GM06990 (cell line): Measurements from ENCODE around the gene PKHD1.
"Not testable (repeated sequence)": the region's sequence is repeated elsewhere in the genome, so short reads cannot be mapped to it uniquely, and the experiment has no call there.

Experiments used
- DNase-seq: peaks from one replicate; pipeline ENCODE4 v3.0.0-alpha.2; 2011; ENCODE audit not compliant: insufficient read length; ENCODE audit errors: extremely low read depth
- H3K27me3 ChIP-seq: replicated peaks from 2 replicates; pipeline ENCODE4 v1.6.0; 2011; ENCODE audit warnings: low read length; ENCODE audit not compliant: control insufficient read depth, insufficient read depth
- H3K36me3 ChIP-seq: 2 replicates; pipeline ENCODE4 v1.5.1; 2011; ENCODE audit warnings: low read length; ENCODE audit not compliant: control insufficient read depth, insufficient read depth
- H3K4me3 ChIP-seq: replicated peaks from 2 replicates; pipeline ENCODE4 v1.5.1; 2011; ENCODE audit warnings: low read depth, mild to moderate bottlenecking, control low read depth, low read length
- TF ChIP-seq, protein P1 (sequence below): IDR thresholded peaks from 2 replicates; pipeline ENCODE4 v1.5.1; 2011; ENCODE audit warnings: low read length, control low read depth, mild to moderate bottlenecking, inconsistent platforms; ENCODE audit not compliant: insufficient read depth, poor library complexity, severe bottlenecking

The PKHD1 gene

DNA sequence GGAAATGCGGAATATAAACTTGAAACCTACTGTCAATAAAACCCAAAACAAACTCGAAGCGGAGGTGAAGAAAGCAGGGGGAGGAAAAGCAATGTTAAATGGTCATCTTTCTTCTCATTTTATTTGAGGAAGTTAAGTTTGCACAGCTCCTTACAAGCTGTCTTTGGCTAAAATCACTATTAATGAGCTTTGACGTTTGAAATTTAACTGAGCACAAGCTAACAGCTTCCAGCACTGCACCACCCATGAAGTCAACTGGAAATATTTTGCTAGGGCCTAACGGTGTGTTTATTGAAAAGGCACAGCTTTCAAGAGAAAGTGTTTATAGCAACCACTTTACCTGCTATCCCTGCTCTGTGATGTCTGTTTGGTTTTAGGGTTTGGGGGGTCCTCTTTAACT is 103.8 kb downstream of the PKHD1 start:
- no peak overlapping the region for H3K4me3 ChIP-seq
- TF ChIP-seq, protein P1, sequence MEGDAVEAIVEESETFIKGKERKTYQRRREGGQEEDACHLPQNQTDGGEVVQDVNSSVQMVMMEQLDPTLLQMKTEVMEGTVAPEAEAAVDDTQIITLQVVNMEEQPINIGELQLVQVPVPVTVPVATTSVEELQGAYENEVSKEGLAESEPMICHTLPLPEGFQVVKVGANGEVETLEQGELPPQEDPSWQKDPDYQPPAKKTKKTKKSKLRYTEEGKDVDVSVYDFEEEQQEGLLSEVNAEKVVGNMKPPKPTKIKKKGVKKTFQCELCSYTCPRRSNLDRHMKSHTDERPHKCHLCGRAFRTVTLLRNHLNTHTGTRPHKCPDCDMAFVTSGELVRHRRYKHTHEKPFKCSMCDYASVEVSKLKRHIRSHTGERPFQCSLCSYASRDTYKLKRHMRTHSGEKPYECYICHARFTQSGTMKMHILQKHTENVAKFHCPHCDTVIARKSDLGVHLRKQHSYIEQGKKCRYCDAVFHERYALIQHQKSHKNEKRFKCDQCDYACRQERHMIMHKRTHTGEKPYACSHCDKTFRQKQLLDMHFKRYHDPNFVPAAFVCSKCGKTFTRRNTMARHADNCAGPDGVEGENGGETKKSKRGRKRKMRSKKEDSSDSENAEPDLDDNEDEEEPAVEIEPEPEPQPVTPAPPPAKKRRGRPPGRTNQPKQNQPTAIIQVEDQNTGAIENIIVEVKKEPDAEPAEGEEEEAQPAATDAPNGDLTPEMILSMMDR, result no peak
- DNase-seq, result no peak
- no peaks in the 10 kb centered on the region for H3K27me3 ChIP-seq
- H3K36me3 ChIP-seq, result no peaks in the 10 kb centered on the region

DNA sequence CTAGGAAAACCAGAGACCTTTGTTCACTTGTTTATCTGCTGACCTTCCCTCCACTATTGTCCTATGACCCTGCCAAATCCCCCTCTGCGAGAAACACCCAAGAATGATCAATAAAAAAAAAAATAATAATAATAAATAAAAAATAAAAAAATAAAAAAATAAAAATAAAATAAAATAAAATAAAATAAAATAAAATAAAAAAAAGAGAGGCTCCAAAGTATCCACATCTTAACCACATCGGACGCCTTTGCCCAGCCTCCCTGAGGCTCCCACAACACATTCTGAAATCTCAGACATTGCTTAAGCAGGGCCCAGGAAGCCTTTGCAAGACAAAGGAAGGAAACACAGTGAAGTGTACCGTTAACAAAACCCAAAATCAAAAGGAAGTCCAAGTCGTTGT is 104.7 kb downstream of the PKHD1 start:
- H3K4me3 ChIP-seq, H3K27me3 ChIP-seq, DNase-seq, H3K36me3 ChIP-seq: not testable (repeated sequence)

DNA sequence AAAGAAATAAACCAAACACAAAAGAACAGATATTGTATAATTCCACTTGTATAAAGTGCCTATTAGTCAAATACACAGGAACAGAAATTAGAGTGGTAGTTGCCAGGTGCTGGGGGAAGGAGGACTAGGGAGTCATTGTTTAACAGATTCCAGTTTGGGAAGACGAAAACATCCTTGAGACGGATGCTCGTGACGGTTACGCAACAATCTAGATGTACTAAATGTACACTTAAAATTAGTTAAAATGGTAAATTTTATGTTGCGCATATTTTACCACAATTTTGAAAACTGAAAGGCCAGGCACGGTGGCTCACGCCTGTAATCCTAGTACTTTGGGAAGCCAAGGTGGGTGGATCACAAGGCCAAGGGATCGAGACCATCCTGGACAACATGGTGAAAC is 111.0 kb downstream of the PKHD1 start:
- DNase-seq, result no peak
- TF ChIP-seq, protein P1, result no peak
- Histone ChIP-seq H3K4me3 (no peak overlapping the region), H3K36me3 (no peaks in the 10 kb centered on the region), H3K27me3 (no peaks in the 10 kb centered on the region)

DNA sequence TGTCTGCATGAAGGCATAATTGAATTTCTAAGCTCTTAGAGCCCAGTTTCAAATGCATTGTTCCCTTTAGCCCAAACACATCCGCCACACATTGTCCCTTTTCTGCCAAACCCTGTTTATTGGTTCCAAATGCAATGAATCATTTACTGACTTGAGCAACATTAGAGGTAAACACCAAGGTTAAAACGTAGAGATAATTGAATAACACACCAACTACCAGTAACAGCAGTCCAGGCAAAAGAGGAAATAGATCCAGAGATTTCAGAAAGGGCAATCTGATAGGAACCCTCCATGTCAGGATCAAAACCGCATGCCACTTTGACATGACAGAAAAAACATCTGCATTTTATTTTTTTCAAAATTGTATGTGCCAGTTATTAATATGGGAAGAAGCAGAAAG is 114.8 kb downstream of the PKHD1 start:
- TF ChIP-seq, protein P1, result no peak
- Histone ChIP-seq H3K36me3 (no peaks in the 10 kb centered on the region), H3K27me3 (no peaks in the 10 kb centered on the region), H3K4me3 (no peak overlapping the region)
- DNase-seq, result no peak

DNA sequence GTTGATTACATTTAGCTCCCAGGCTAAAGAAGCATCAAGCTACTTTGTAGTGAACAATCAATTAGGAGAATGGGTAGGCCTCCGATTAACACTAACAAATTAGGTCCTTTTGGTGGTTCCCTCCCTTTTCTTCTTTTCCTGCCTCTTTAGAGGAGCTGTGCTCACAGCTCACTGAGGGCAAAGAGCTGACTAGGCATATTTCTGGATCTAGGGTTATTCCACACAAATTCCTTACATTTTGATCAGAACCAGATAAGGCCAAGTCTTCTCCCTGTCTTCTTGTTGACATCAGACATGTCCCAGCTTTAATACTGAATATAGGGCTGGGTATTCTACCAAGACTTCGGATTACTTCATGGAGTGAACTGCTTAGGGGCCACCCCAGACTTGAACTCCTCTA is 119.1 kb downstream of the PKHD1 start:
- DNase-seq, result no peak
- TF ChIP-seq, protein P1, result no peak
- no peak overlapping the region for H3K4me3 ChIP-seq
- H3K27me3 ChIP-seq, result no peaks in the 10 kb centered on the region
- no peaks in the 10 kb centered on the region for H3K36me3 ChIP-seq

DNA sequence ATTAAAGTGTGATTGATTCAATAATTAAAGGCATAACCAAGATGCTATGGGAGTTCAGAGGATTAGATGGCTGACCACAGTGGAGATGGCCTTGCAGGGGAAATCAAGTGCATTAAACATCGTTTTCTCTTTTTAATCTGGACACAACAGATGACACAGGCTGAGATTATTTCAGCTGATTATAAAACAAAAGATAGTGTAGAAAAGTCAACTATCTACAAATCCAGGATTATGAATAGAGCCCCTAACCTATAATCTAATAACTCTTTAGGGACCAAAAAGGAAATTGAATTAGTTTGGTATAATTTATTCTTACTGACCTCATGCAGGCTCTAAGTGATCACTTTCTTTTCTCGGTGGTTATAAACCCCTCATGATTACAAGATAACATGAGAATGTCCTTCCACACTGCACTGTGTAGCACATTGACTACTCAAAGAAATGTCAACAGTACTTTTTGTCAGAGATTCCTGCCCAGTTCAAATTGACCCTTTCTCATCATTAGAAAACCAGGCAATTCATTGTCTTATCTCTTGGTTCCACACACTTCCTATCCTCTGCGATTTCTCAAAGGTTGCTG is 122.1 kb downstream of the PKHD1 start:
- Histone ChIP-seq H3K27me3 (no peaks in the 10 kb centered on the region), H3K36me3 (no peaks in the 10 kb centered on the region), H3K4me3 (no peak overlapping the region)
- DNase-seq, result no peak
- TF ChIP-seq, protein P1, result no peak
